ENCODE data around the gene CYP27B1.

- TF ChIP-seq POLR2A (IDR thresholded peaks at IDR 0.05; ENCODE audit: borderline replicate concordance, extremely low read depth, insufficient read depth, insufficient read length) (no peak), CTCF (IDR thresholded peaks at IDR 0.05 in 2 of 3, conservative IDR thresholded peaks at IDR 0.05 in 1 of 3; ENCODE audit: borderline replicate concordance in 1 of 3, insufficient read depth in 1 of 3, low read depth in 2 of 3, low read length in 2 of 3) (no peak), TCF7L2 (IDR thresholded peaks at IDR 0.05; ENCODE audit: borderline replicate concordance, extremely low read depth, insufficient read depth, insufficient read length) (no peak), SP1 (IDR thresholded peaks at IDR 0.05; ENCODE audit: low read depth) (no peak), RAD21 (IDR thresholded peaks at IDR 0.05; ENCODE audit: low read depth) (no peak), EZH2phosphoT487 (IDR thresholded peaks at IDR 0.05; ENCODE audit: borderline replicate concordance) (no peak), ZFX (IDR thresholded peaks at IDR 0.05) (no peak), ZNF274 (IDR thresholded peaks at IDR 0.05; ENCODE audit: low read depth, low read length) (no peak), SIN3A (IDR thresholded peaks at IDR 0.05; ENCODE audit: low read depth) (no peak), REST (IDR thresholded peaks at IDR 0.05; ENCODE audit: low read depth) (no peak), SRF (IDR thresholded peaks at IDR 0.05; ENCODE audit: low read depth) (no peak)
These were observed 14.9 kb upstream of the CYP27B1 start for GRCh38 chr12:57781801-57782200.

Measured in HCT116 (cell line).